IPS-11a (cell line): ENCODE measurements around the gene PSG6.
"Not testable (repeated sequence)": the region's sequence is repeated elsewhere in the genome, so short reads cannot be mapped to it uniquely, and the experiment has no call there.

Source experiments
- H3K4me3 ChIP-seq: one replicate; pipeline ENCODE4 v1.5.1; 2013; ENCODE audit warnings: low read depth, low read length, control low read depth

PSG6 gene

GRCh38 chr19:42853231-42853630, 64.5 kb downstream of the PSG6 start:
- H3K4me3 ChIP-seq: not testable (repeated sequence)

DNA sequence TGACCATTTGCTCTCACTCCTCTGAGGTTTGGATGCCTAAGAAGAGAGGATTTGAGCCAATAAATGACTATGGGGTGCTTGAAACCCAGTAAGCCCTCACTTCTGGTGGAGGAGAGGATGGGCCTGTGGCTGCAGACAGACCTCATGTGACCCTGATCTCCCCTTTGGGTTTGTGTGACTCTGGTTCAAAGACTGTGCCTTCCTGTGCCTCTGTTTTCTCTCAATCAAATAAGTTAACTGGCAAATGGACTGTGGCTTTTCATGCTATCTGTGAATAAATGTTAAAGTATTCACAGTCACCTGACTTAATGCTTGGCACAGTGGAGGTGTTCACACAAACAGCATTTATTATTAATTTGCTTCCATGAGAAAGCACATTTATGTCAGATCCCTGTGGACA, 64.9 kb downstream of the PSG6 start:
- H3K4me3 ChIP-seq: not testable (repeated sequence)
